DOHH2 (cell line): ENCODE measurements around the gene ADGRL3.

Experiments used
- EZH2phosphoT487 ChIP-seq: fragments of 200-600 bp; sonication (generic); IDR thresholded peaks from 2 replicates; pipeline ENCODE4 v1.6.1; 2017; ENCODE audit warnings: borderline replicate concordance, mild to moderate bottlenecking, antibody characterized with exemption, low read length, moderate library complexity, mixed read lengths
- TF ChIP-seq, protein P1 (sequence below): fragments of 200-600 bp; sonication (generic); IDR thresholded peaks from one replicate; pipeline ENCODE4 v1.5.1; 2014; ENCODE audit warnings: antibody characterized with exemption, mild to moderate bottlenecking, low read depth, low read length; ENCODE audit not compliant: poor library complexity, severe bottlenecking

DNA sequence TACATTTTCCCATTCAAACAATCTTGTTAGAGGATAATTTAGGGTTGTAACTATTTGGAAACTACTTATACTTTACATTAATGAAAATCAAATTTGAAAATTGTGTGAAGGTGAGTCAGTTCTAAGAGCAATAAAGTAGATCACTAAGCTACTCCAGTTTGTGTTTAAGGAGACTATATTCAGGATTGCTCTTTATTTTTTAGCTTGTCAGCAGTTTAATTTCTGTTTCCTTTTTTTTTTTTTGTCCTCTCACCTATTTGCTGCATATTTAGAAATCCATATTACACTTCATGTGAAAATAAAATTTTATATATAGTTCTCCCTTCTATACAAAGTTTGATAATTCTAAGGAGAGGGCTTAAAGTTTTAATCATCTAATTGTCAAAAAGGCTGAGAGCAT lies 691.8 kb downstream of the ADGRL3 start:
- TF ChIP-seq, protein P1, sequence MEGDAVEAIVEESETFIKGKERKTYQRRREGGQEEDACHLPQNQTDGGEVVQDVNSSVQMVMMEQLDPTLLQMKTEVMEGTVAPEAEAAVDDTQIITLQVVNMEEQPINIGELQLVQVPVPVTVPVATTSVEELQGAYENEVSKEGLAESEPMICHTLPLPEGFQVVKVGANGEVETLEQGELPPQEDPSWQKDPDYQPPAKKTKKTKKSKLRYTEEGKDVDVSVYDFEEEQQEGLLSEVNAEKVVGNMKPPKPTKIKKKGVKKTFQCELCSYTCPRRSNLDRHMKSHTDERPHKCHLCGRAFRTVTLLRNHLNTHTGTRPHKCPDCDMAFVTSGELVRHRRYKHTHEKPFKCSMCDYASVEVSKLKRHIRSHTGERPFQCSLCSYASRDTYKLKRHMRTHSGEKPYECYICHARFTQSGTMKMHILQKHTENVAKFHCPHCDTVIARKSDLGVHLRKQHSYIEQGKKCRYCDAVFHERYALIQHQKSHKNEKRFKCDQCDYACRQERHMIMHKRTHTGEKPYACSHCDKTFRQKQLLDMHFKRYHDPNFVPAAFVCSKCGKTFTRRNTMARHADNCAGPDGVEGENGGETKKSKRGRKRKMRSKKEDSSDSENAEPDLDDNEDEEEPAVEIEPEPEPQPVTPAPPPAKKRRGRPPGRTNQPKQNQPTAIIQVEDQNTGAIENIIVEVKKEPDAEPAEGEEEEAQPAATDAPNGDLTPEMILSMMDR: no peak
- no peak for TF ChIP-seq EZH2phosphoT487
